WTC11 (cell line): ENCODE results near the gene PLXNC1. TPM values are rescaled to one million over a fixed set of nuclear protein-coding genes. Genes with fewer than 3 reads are reported as not detected.
A peak's percentile ranks its signal among the peaks of the same experiment; 100 is the strongest.

Experiments used
- ATAC-seq: fragments of 200-7000 bp; cut with Tn5 transposase; 2 replicates; pipeline ENCODE4 v1.10.0; 2021; ENCODE audit warnings: mild to moderate bottlenecking, moderate library complexity
- CTCF ChIA-PET: fragments of 300-600 bp; sonication (Branson Sonifier 250); formaldehyde crosslinking; loops from one replicate; lab custom pipeline; 2021; ENCODE audit warnings: antibody characterized with exemption; lab: Charles Lee
- POLR2A ChIA-PET: fragments of 350-600 bp; sonication (Branson Sonifier 250); formaldehyde crosslinking; loops from one replicate; lab custom pipeline; 2021; ENCODE audit warnings: antibody characterized with exemption; lab: Charles Lee
- DNase-seq: peaks from one replicate; pipeline ENCODE4 v3.0.0; 2021; ENCODE audit warnings: low spot score
- H3K27ac Mint-ChIP-seq: 2 replicates; pipeline ENCODE4 v1.8.0; 2021; ENCODE audit warnings: mixed read lengths
- H3K27me3 Mint-ChIP-seq: 2 replicates; pipeline ENCODE4 v1.8.0; 2021; ENCODE audit warnings: low read depth, mild to moderate bottlenecking, moderate library complexity, mixed read lengths
- H3K36me3 Mint-ChIP-seq: 2 replicates; pipeline ENCODE4 v1.8.0; 2021; ENCODE audit warnings: mixed read lengths
- H3K4me1 Mint-ChIP-seq: 2 replicates; pipeline ENCODE4 v1.8.0; 2022; ENCODE audit warnings: mixed read lengths
- H3K4me3 Mint-ChIP-seq: 2 replicates; pipeline ENCODE4 v1.8.0; 2021; ENCODE audit warnings: mild to moderate bottlenecking, moderate library complexity, mixed read lengths
- H3K9me3 Mint-ChIP-seq: 2 replicates; pipeline ENCODE4 v1.8.0; 2021; ENCODE audit warnings: mixed read lengths
- ATF1 ChIP-seq: sonication (generic); formaldehyde crosslinking; IDR thresholded peaks from 2 replicates; pipeline ENCODE4 v1.8.1; 2023; ENCODE audit warnings: mild to moderate bottlenecking, moderate library complexity, missing genetic modification reagents
- ATF3 ChIP-seq: sonication (generic); formaldehyde crosslinking; conservative IDR thresholded peaks from 2 replicates; pipeline ENCODE4 v1.8.1; 2022; ENCODE audit warnings: mild to moderate bottlenecking, missing genetic modification reagents
- CBFB ChIP-seq: sonication (generic); formaldehyde crosslinking; IDR thresholded peaks from 2 replicates; pipeline ENCODE4 v1.8.1; 2022; ENCODE audit warnings: mild to moderate bottlenecking, low read depth, missing genetic modification reagents
- EMX1 ChIP-seq: fragments of 250-450 bp; sonication (Bioruptor Pico); IDR thresholded peaks from 2 replicates; pipeline ENCODE4 v1.8.0; 2021; ENCODE audit warnings: mild to moderate bottlenecking
- FOXJ3 ChIP-seq: sonication (generic); formaldehyde crosslinking; IDR thresholded peaks from 2 replicates; pipeline ENCODE4 v1.9.0; 2021; ENCODE audit warnings: missing genetic modification reagents, mild to moderate bottlenecking, borderline replicate concordance
- IRF1 ChIP-seq: sonication (generic); formaldehyde crosslinking; IDR thresholded peaks from 2 replicates; pipeline ENCODE4 v1.8.0; 2023; ENCODE audit warnings: missing genetic modification reagents
- MXD4 ChIP-seq: fragments of 250-450 bp; sonication (Bioruptor Pico); IDR thresholded peaks from 2 replicates; pipeline ENCODE4 v1.8.0; 2021; ENCODE audit warnings: mild to moderate bottlenecking, moderate library complexity, borderline replicate concordance
- MYBL2 ChIP-seq: sonication (generic); formaldehyde crosslinking; IDR thresholded peaks from 2 replicates; pipeline ENCODE4 v1.8.1; 2023; ENCODE audit warnings: mild to moderate bottlenecking, moderate library complexity, missing genetic modification reagents
- NFATC4 ChIP-seq: fragments of 250-450 bp; sonication (Bioruptor Pico); IDR thresholded peaks from 2 replicates; pipeline ENCODE4 v1.9.0; 2021; ENCODE audit warnings: mild to moderate bottlenecking
- NR1H2 ChIP-seq: sonication (generic); formaldehyde crosslinking; IDR thresholded peaks from 2 replicates; pipeline ENCODE4 v1.9.0; 2021; ENCODE audit warnings: mild to moderate bottlenecking, moderate library complexity, missing genetic modification reagents
- NR2C2 ChIP-seq: sonication (generic); formaldehyde crosslinking; IDR thresholded peaks from 2 replicates; pipeline ENCODE4 v1.8.0; 2022; ENCODE audit warnings: mild to moderate bottlenecking, missing genetic modification reagents
- NR3C1 ChIP-seq: sonication (generic); formaldehyde crosslinking; conservative IDR thresholded peaks from 2 replicates; pipeline ENCODE4 v1.8.1; 2023; ENCODE audit warnings: low read depth, mild to moderate bottlenecking, missing genetic modification reagents
- PRRX2 ChIP-seq: fragments of 250-450 bp; sonication (Bioruptor Pico); IDR thresholded peaks from 2 replicates; pipeline ENCODE4 v1.8.0; 2021; ENCODE audit warnings: mild to moderate bottlenecking
- RELA ChIP-seq: sonication (generic); formaldehyde crosslinking; IDR thresholded peaks from 2 replicates; pipeline ENCODE4 v1.8.1; 2022; ENCODE audit warnings: missing genetic modification reagents, mild to moderate bottlenecking, borderline replicate concordance
- RORB ChIP-seq: fragments of 250-450 bp; sonication (Bioruptor Pico); IDR thresholded peaks from 2 replicates; pipeline ENCODE4 v1.9.0; 2021; ENCODE audit warnings: mild to moderate bottlenecking
- SOX15 ChIP-seq: fragments of 250-450 bp; sonication (Bioruptor Pico); IDR thresholded peaks from 2 replicates; pipeline ENCODE4 v1.9.0; 2021; ENCODE audit warnings: mild to moderate bottlenecking
- STAT6 ChIP-seq: sonication (generic); formaldehyde crosslinking; conservative IDR thresholded peaks from 2 replicates; pipeline ENCODE4 v1.8.1; 2023; ENCODE audit warnings: mild to moderate bottlenecking, low read depth, missing genetic modification reagents, moderate library complexity
- TEAD1 ChIP-seq: sonication (generic); formaldehyde crosslinking; IDR thresholded peaks from 2 replicates; pipeline ENCODE4 v1.8.0; 2022; ENCODE audit warnings: mild to moderate bottlenecking, missing genetic modification reagents
- USF1 ChIP-seq: sonication (generic); formaldehyde crosslinking; IDR thresholded peaks from 2 replicates; pipeline ENCODE4 v1.8.0; 2022; ENCODE audit warnings: mild to moderate bottlenecking, missing genetic modification reagents
- USF2 ChIP-seq: sonication (generic); formaldehyde crosslinking; IDR thresholded peaks from 2 replicates; pipeline ENCODE4 v1.8.1; 2023; ENCODE audit warnings: mild to moderate bottlenecking, missing genetic modification reagents, moderate library complexity
- ZBTB43 ChIP-seq: sonication (generic); formaldehyde crosslinking; IDR thresholded peaks from 2 replicates; pipeline ENCODE4 v1.8.1; 2023; ENCODE audit warnings: mild to moderate bottlenecking, missing genetic modification reagents
- ZNF138 ChIP-seq: sonication (generic); formaldehyde crosslinking; conservative IDR thresholded peaks from 2 replicates; pipeline ENCODE4 v1.8.1; 2022; ENCODE audit warnings: mild to moderate bottlenecking, moderate library complexity, missing genetic modification reagents
- ZNF232 ChIP-seq: sonication (generic); formaldehyde crosslinking; IDR thresholded peaks from 2 replicates; pipeline ENCODE4 v1.8.0; 2022; ENCODE audit warnings: mild to moderate bottlenecking, missing genetic modification reagents
- ZNF263 ChIP-seq: sonication (generic); formaldehyde crosslinking; IDR thresholded peaks from 2 replicates; pipeline ENCODE4 v1.8.1; 2022; ENCODE audit warnings: low read depth, mild to moderate bottlenecking, moderate library complexity, missing genetic modification reagents
- ZNF317 ChIP-seq: sonication (generic); formaldehyde crosslinking; IDR thresholded peaks from 2 replicates; pipeline ENCODE4 v1.8.1; 2023; ENCODE audit warnings: low read depth, mild to moderate bottlenecking, moderate library complexity, missing genetic modification reagents, borderline replicate concordance
- ZNF671 ChIP-seq: fragments of 250-450 bp; sonication (Bioruptor Pico); IDR thresholded peaks from 2 replicates; pipeline ENCODE4 v1.8.0; 2021; ENCODE audit warnings: mild to moderate bottlenecking
- total RNA-seq: library from RNA; stranded (reverse); gene quantifications from 3 replicates; pipeline ENCODE4 v1.2.3, GENCODE V29; 2021

The PLXNC1 gene
- total RNA-seq, 1 experiment from 2014 or later = 3.1 TPM

- TF ChIP-seq ATF3 (CRISPR knock-in tag) (no peak), USF1 (CRISPR knock-in tag) (no peak), MXD4 (CRISPR knock-in tag) (no peak), ATF1 (CRISPR knock-in tag) (no peak), USF2 (CRISPR knock-in tag) (no peak), SOX15 (no peak)
These were observed 116.5 kb downstream of the PLXNC1 start (continued) for GRCh38 chr12:94264736-94265485.

- no peak for ATAC-seq
- DNase-seq = no peak
- POLR2A ChIA-PET = no interaction called here
- peaks cover 1% of the 10 kb centered on the region; the same call in 1 of the 2 replicates for H3K36me3 Mint-ChIP-seq
- peaks cover 80% of the 10 kb centered on the region for H3K4me1 Mint-ChIP-seq
- TF ChIP-seq EMX1 (no peak), ZNF263 (no peak), ZNF232 (CRISPR knock-in tag) (no peak), IRF1 (CRISPR knock-in tag) (no peak), NFATC4 (CRISPR knock-in tag) (no peak), USF2 (CRISPR knock-in tag) (no peak)
- TF ChIP-seq, all 79 proteins: peak for 0
- peaks cover 13% of the 10 kb centered on the region for H3K27me3 Mint-ChIP-seq
- CTCF ChIA-PET = no interaction called here
- H3K9me3 Mint-ChIP-seq = no peaks in the 10 kb centered on the region
- H3K27ac Mint-ChIP-seq = no peak overlapping the region
- H3K4me3 Mint-ChIP-seq = no peak overlapping the region
These were observed 117.2 kb downstream of the PLXNC1 start for GRCh38 chr12:94265539-94265938.

GRCh38 chr12:94265966-94266745 lies 117.8 kb downstream of the PLXNC1 start:
- Mint-ChIP-seq H3K9me3 (no peaks in the 10 kb centered on the region), H3K4me1 (peaks cover 78% of the 10 kb centered on the region), H3K27ac (peak overlapping the region; percentile 51), H3K4me3 (no peak overlapping the region), H3K27me3 (peaks cover 13% of the 10 kb centered on the region), H3K36me3 (no peaks in the 10 kb centered on the region)
- POLR2A ChIA-PET = no interaction called here
- ATAC-seq = no peak
- DNase-seq = no peak
- CTCF ChIA-PET = no interaction called here
- TF ChIP-seq RELA (CRISPR knock-in tag) = no peak
- TF ChIP-seq ZNF263 = no peak
- no peak for TF ChIP-seq ZNF671 (CRISPR knock-in tag)
- no peak for TF ChIP-seq MYBL2
- TF ChIP-seq CBFB (CRISPR knock-in tag) = no peak
- TF ChIP-seq STAT6 (CRISPR knock-in tag) = no peak
- TF ChIP-seq NR3C1 (CRISPR knock-in tag) = no peak
- TF ChIP-seq FOXJ3 = no peak
- no peak for TF ChIP-seq RORB (CRISPR knock-in tag)
- no peak for TF ChIP-seq PRRX2 (CRISPR knock-in tag)
- TF ChIP-seq ZNF138 (CRISPR knock-in tag) = no peak
- TF ChIP-seq TEAD1 (CRISPR knock-in tag) = no peak
- no peak for TF ChIP-seq NFATC4 (CRISPR knock-in tag)
- no peak for TF ChIP-seq SOX15
- TF ChIP-seq NR1H2 = no peak
- TF ChIP-seq ZBTB43 (CRISPR knock-in tag) = no peak
- no peak for TF ChIP-seq NR2C2 (CRISPR knock-in tag)
- no peak for TF ChIP-seq ZNF317 (CRISPR knock-in tag)
